ENCODE measurements around the gene CANT1.

CANT1 gene

GRCh38 chr17:79007504-79008381 is 1.8 kb downstream of the CANT1 start:
- no peak for DNase-seq

- no peak for DNase-seq
Measured at GRCh38 chr17:79006794-79007503, 2.6 kb downstream of the CANT1 start.

GRCh38 chr17:79006046-79006445 is 3.5 kb downstream of the CANT1 start:
- no peak for DNase-seq

GRCh38 chr17:79005063-79005861 is 4.3 kb downstream of the CANT1 start:
- no peak for DNase-seq

GRCh38 chr17:79003661-79004411 is 5.7 kb downstream of the CANT1 start:
- DNase-seq: no peak

- no peak for DNase-seq
Measured at GRCh38 chr17:79002796-79003593, 6.6 kb downstream of the CANT1 start.

- DNase-seq: no peak
Measured at GRCh38 chr17:79002291-79002690, 7.3 kb downstream of the CANT1 start.

GRCh38 chr17:79001190-79002020 is 8.2 kb downstream of the CANT1 start:
- DNase-seq: no peak

- no peak for DNase-seq
Measured at GRCh38 chr17:79000396-79001189, 9.0 kb downstream of the CANT1 start.

GRCh38 chr17:78999947-79000395 is 9.6 kb downstream of the CANT1 start:
- no peak for DNase-seq

- no peak for DNase-seq
Measured at GRCh38 chr17:78999056-78999768, 10.4 kb downstream of the CANT1 start.

GRCh38 chr17:78998311-78999055 is 11.1 kb downstream of the CANT1 start:
- DNase-seq: no peak

- no peak for DNase-seq
Measured at GRCh38 chr17:78997881-78998280, 11.7 kb downstream of the CANT1 start.

GRCh38 chr17:78997231-78997741 is 12.3 kb downstream of the CANT1 start:
- DNase-seq: no peak

- DNase-seq: no peak
Measured at GRCh38 chr17:78996781-78997201, 12.8 kb downstream of the CANT1 start.

- DNase-seq: no peak
Measured at GRCh38 chr17:78995761-78996451, 13.7 kb downstream of the CANT1 start.

- DNase-seq: no peak
Measured at GRCh38 chr17:78995022-78995760, 14.4 kb downstream of the CANT1 start.

Data from stimulated activated CD4-positive, alpha-beta T cell treated with anti-CD3 and anti-CD28 coated beads, Interleukin-4, amount 100 ng/mL, for 24 hours (primary cell).